ENCODE data around the gene OR1M1.
A peak's percentile ranks its signal among the peaks of the same experiment; 100 is the strongest.

Gene OR1M1

DNA sequence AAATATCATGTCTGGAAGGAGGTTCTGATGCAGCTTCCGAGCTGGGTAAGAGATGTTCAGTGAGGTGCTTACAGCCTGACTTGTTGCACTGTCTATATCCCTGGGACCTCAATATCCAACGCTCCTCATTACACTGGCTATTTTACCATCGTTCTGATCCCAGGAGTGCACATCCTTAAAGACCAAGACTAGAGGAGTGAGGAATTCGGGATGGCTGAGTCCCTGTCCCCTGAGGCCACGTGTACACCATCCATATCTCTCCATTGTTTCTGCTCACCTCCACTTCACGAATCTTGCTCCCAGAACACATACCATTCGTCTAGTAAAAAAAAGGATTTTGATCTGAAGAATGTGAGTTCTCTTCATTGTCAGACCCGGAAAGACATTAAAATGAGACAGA is 20.5 kb downstream of the OR1M1 start, which contains the start of gene OR7G2:
OR7G2 (minus strand) TSS at position 101 of the 400 bp plus-strand sequence. CDS start 4,232 bp downstream, outside the sequence.
- Histone ChIP-seq H3K9ac (ENCODE audit: low read length) (no peak within 1 kb of the TSS), H3K4me3 (ENCODE audit: low read length) (no peak within 1 kb of the TSS), H3K27ac (ENCODE audit: low read depth, low read length) (no peak within 1 kb of the TSS), H3K27me3 (ENCODE audit: control insufficient read depth, insufficient read depth, low read length) (no peaks in the 10 kb centered on the region), H3K36me3 (ENCODE audit: control insufficient read depth, insufficient read depth, low read length) (no peaks in the 10 kb centered on the region), H3K4me1 (ENCODE audit: control insufficient read depth, insufficient read depth, low read length) (no peaks in the 10 kb centered on the region)

GRCh38 chr19:9109959-9110358 is 23.1 kb downstream of the OR1M1 start:
- Histone ChIP-seq H3K9ac (ENCODE audit: low read length) (no peak overlapping the region), H3K36me3 (ENCODE audit: control insufficient read depth, insufficient read depth, low read length) (no peaks in the 10 kb centered on the region), H3K4me1 (ENCODE audit: control insufficient read depth, insufficient read depth, low read length) (no peaks in the 10 kb centered on the region), H3K4me3 (ENCODE audit: low read length) (no peak overlapping the region), H3K27ac (ENCODE audit: low read depth, low read length) (no peak overlapping the region), H3K27me3 (ENCODE audit: control insufficient read depth, insufficient read depth, low read length) (no peaks in the 10 kb centered on the region)

GRCh38 chr19:9115307-9115813 is 28.5 kb downstream of the OR1M1 start, which contains the start of gene OR7G1:
Gene OR7G1, minus strand, starts transcription at chr19:9115763. Its CDS starts 0 bp downstream, at chr19:9115763.
- Histone ChIP-seq H3K9ac (ENCODE audit: low read length) (no peak within 1 kb of the TSS), H3K4me3 (ENCODE audit: low read length) (no peak within 1 kb of the TSS), H3K27ac (ENCODE audit: low read depth, low read length) (no peak within 1 kb of the TSS), H3K36me3 (ENCODE audit: control insufficient read depth, insufficient read depth, low read length) (no peaks in the 10 kb centered on the region), H3K27me3 (ENCODE audit: control insufficient read depth, insufficient read depth, low read length) (no peaks in the 10 kb centered on the region), H3K4me1 (ENCODE audit: control insufficient read depth, insufficient read depth, low read length) (no peaks in the 10 kb centered on the region)

GRCh38 chr19:9116547-9116946 is 29.7 kb downstream of the OR1M1 start:
- H3K36me3 ChIP-seq (ENCODE audit: control insufficient read depth, insufficient read depth, low read length) = no peaks in the 10 kb centered on the region
- H3K9ac ChIP-seq (ENCODE audit: low read length) = no peak overlapping the region
- no peak overlapping the region for H3K4me3 ChIP-seq (ENCODE audit: low read length)
- H3K27ac ChIP-seq (ENCODE audit: low read depth, low read length) = no peak overlapping the region
- no peaks in the 10 kb centered on the region for H3K4me1 ChIP-seq (ENCODE audit: control insufficient read depth, insufficient read depth, low read length)
- H3K27me3 ChIP-seq (ENCODE audit: control insufficient read depth, insufficient read depth, low read length) = no peaks in the 10 kb centered on the region

DNA sequence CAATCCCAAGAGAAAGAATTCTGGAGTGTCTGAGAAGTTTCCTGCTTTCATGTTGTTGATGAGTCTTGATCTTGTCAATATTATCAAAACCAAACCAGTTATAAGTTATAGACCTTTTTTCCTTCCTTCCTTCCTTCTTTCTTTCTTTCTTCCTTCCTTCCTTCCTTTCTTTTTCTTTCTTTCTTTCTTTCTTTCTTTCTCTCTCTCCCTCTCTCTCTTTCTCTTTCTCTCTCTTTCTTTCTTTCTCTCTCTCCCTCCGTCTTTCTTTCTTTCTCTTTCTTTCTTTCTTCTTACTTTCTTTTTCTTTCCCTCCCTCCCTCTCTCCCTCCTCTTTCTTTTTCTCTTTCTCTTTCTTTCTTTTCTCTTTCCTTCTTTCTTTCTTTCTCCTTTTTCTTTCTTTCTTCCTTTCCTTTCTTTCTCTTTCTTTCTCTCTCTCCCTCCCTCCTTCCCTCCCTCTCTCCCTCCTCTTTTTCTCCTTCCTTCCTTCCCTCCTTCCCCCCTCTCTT is 40.1 kb downstream of the OR1M1 start, which contains the start of gene OR7G3:
OR7G3 (minus strand) TSS at position 51 of the 506 bp plus-strand sequence; CDS start at position 51, 0 bp downstream.
- Histone ChIP-seq H3K27me3 (ENCODE audit: control insufficient read depth, insufficient read depth, low read length) (no peaks in the 10 kb centered on the region), H3K36me3 (ENCODE audit: control insufficient read depth, insufficient read depth, low read length) (no peaks in the 10 kb centered on the region), H3K27ac (ENCODE audit: low read depth, low read length) (no peak within 1 kb of the TSS), H3K9ac (ENCODE audit: low read length) (no peak within 1 kb of the TSS), H3K4me3 (ENCODE audit: low read length) (no peak within 1 kb of the TSS), H3K4me1 (ENCODE audit: control insufficient read depth, insufficient read depth, low read length) (no peaks in the 10 kb centered on the region)

GRCh38 chr19:9128171-9128570 is 41.3 kb downstream of the OR1M1 start:
- Histone ChIP-seq H3K27ac (ENCODE audit: low read depth, low read length) (no peak overlapping the region), H3K4me3 (ENCODE audit: low read length) (no peak overlapping the region), H3K4me1 (ENCODE audit: control insufficient read depth, insufficient read depth, low read length) (no peaks in the 10 kb centered on the region), H3K27me3 (ENCODE audit: control insufficient read depth, insufficient read depth, low read length) (no peaks in the 10 kb centered on the region), H3K9ac (ENCODE audit: low read length) (no peak overlapping the region), H3K36me3 (ENCODE audit: control insufficient read depth, insufficient read depth, low read length) (no peaks in the 10 kb centered on the region)

DNA sequence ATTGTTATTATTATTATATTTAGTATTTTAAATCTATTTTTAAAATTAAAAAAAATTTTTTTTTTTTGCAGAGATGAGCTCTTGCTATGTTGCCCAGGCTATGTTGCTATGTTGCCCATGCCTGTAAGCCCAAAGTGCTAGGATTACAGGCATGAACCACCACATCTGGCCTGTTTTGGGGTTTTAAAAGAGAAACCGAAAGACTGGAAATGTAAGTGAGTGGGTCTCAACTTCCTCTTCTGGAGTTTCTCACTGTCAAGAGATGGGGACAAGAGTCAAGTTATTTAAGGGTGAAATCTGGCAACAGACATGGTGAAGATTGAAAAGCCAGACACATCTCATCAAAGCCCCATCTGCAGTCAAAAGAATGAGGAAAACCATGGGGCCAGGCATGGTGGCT is 44.1 kb downstream of the OR1M1 start:
- no peak overlapping the region for H3K9ac ChIP-seq (ENCODE audit: low read length)
- H3K27ac ChIP-seq (ENCODE audit: low read depth, low read length) = no peak overlapping the region
- no peak overlapping the region for H3K4me3 ChIP-seq (ENCODE audit: low read length)
- H3K27me3 ChIP-seq (ENCODE audit: control insufficient read depth, insufficient read depth, low read length) = no peaks in the 10 kb centered on the region
- H3K4me1 ChIP-seq (ENCODE audit: control insufficient read depth, insufficient read depth, low read length) = no peaks in the 10 kb centered on the region
- no peaks in the 10 kb centered on the region for H3K36me3 ChIP-seq (ENCODE audit: control insufficient read depth, insufficient read depth, low read length)

DNA sequence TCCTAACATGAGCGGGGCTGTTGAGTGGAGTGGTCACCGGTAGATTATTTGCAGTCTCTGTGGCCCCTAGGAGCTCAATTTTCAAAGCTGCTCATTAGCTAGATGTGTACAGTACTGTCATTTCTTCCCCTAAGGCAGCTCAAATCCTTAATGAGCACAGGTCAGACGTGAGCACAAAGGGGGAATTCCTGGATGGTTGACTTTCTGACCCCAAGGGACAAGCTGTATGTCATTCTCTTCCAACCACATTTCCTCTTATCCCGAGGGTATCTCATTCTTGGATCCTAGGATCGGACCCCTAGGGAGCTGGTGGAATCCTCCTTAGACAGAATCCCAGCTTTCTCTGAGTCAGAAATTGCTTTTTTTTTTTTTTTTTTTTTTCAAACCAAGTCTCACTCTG is 45.6 kb downstream of the OR1M1 start:
- Histone ChIP-seq H3K36me3 (ENCODE audit: control insufficient read depth, insufficient read depth, low read length) (no peaks in the 10 kb centered on the region), H3K4me3 (ENCODE audit: low read length) (no peak overlapping the region), H3K9ac (ENCODE audit: low read length) (no peak overlapping the region), H3K27me3 (ENCODE audit: control insufficient read depth, insufficient read depth, low read length) (no peaks in the 10 kb centered on the region), H3K4me1 (ENCODE audit: control insufficient read depth, insufficient read depth, low read length) (no peaks in the 10 kb centered on the region), H3K27ac (ENCODE audit: low read depth, low read length) (no peak overlapping the region)

GRCh38 chr19:9139609-9140158 is 52.8 kb downstream of the OR1M1 start:
- H3K4me3 ChIP-seq (ENCODE audit: low read length) = peak overlapping the region; percentile 99
- no peaks in the 10 kb centered on the region for H3K36me3 ChIP-seq (ENCODE audit: control insufficient read depth, insufficient read depth, low read length)
- peak overlapping the region; percentile 70 for H3K9ac ChIP-seq (ENCODE audit: low read length)
- peak overlapping the region; percentile 93 for H3K27ac ChIP-seq (ENCODE audit: low read depth, low read length)
- H3K4me1 ChIP-seq (ENCODE audit: control insufficient read depth, insufficient read depth, low read length) = peaks cover 9% of the 10 kb centered on the region
- no peaks in the 10 kb centered on the region for H3K27me3 ChIP-seq (ENCODE audit: control insufficient read depth, insufficient read depth, low read length)

DNA sequence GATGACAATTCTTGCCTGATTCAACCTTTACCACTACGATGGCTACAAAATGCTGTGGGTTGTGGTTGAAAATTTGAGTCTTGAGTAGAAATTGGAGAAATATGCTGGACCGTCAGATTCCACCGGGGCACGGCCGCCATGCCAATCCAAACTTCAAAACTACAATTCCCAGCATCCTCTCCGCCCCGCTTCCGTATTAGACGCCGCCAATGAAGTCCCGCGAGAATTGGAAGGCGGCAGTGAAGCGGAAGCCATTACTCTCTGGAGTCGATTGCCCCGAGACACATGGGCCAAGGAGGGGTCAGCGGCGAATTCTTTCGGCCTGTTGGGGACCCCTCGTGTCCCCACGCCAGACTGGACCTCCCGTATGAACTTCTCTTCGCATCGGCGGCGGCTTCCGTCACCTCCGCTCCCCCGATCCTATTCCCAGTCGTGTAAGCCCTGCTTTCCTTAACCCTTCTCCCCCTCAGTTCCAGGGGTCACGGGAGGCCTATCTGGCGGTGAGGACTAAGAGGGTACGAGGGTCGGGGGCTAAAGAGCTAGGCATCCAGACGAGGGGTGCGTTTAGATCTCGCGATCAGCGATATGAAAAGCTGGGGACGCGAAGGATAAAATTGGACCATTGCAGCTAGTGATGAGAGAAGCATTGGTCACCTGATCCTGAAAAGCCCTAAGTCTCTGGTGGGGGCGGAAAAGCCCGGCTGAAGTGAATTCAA is 53.5 kb downstream of the OR1M1 start, which contains the start of gene ZNF317:
ZNF317 (plus strand) TSS at position 239 of the 716 bp plus-strand sequence. CDS start 15,620 bp downstream, outside the sequence.
- peak within 1 kb of the TSS; percentile 99 for H3K4me3 ChIP-seq (ENCODE audit: low read length)
- H3K27ac ChIP-seq (ENCODE audit: low read depth, low read length) = peak within 1 kb of the TSS; percentile 93
- H3K27me3 ChIP-seq (ENCODE audit: control insufficient read depth, insufficient read depth, low read length) = no peaks in the 10 kb centered on the region
- peaks cover 9% of the 10 kb centered on the region for H3K4me1 ChIP-seq (ENCODE audit: control insufficient read depth, insufficient read depth, low read length)
- peak within 1 kb of the TSS; percentile 92 for H3K9ac ChIP-seq (ENCODE audit: low read length)
- H3K36me3 ChIP-seq (ENCODE audit: control insufficient read depth, insufficient read depth, low read length) = no peaks in the 10 kb centered on the region

- Histone ChIP-seq H3K27me3 (ENCODE audit: control insufficient read depth, insufficient read depth, low read length) (no peaks in the 10 kb centered on the region), H3K9ac (ENCODE audit: low read length) (no peak overlapping the region), H3K4me1 (ENCODE audit: control insufficient read depth, insufficient read depth, low read length) (peaks cover 6% of the 10 kb centered on the region), H3K27ac (ENCODE audit: low read depth, low read length) (no peak overlapping the region), H3K4me3 (ENCODE audit: low read length) (no peak overlapping the region), H3K36me3 (ENCODE audit: control insufficient read depth, insufficient read depth, low read length) (no peaks in the 10 kb centered on the region)
Measured at GRCh38 chr19:9144920-9145319, 58.1 kb downstream of the OR1M1 start.

Data from rectal smooth muscle tissue (tissue), 1 donor.